ENCODE measurements around the gene TSPEAR.

The TSPEAR gene

GRCh38 chr21:44711327-44712202 lies at the start of gene TSPEAR:
TSPEAR (minus strand) TSS chr21:44711572; CDS start chr21:44711514, 58 bp downstream.
- DNase-seq (ENCODE audit: low spot score) = no peak

GRCh38 chr21:44760376-44760775 lies 49.0 kb upstream of the TSPEAR start:
- no peak for DNase-seq (ENCODE audit: low spot score)

- no peak for DNase-seq (ENCODE audit: low spot score)
Measured at GRCh38 chr21:44759628-44760285, 48.4 kb upstream of the TSPEAR start.

GRCh38 chr21:44758781-44759627 lies 47.6 kb upstream of the TSPEAR start:
- DNase-seq (ENCODE audit: low spot score) = no peak

- DNase-seq (ENCODE audit: low spot score) = no peak
Measured at GRCh38 chr21:44758141-44758561, 46.8 kb upstream of the TSPEAR start.

- DNase-seq (ENCODE audit: low spot score) = no peak
Measured at GRCh38 chr21:44757731-44758130, 46.4 kb upstream of the TSPEAR start.

- DNase-seq (ENCODE audit: low spot score) = no peak
Measured at GRCh38 chr21:44756423-44757185, 45.2 kb upstream of the TSPEAR start.

GRCh38 chr21:44755227-44755626 lies 43.9 kb upstream of the TSPEAR start:
- no peak for DNase-seq (ENCODE audit: low spot score)

- no peak for DNase-seq (ENCODE audit: low spot score)
Measured at GRCh38 chr21:44753357-44753756, 42.0 kb upstream of the TSPEAR start.

- DNase-seq (ENCODE audit: low spot score) = no peak
Measured at GRCh38 chr21:44752671-44753235, 41.4 kb upstream of the TSPEAR start.

- no peak for DNase-seq (ENCODE audit: low spot score)
Measured at GRCh38 chr21:44751799-44752636, 40.6 kb upstream of the TSPEAR start.

GRCh38 chr21:44751186-44751798 lies 39.9 kb upstream of the TSPEAR start:
- no peak for DNase-seq (ENCODE audit: low spot score)

GRCh38 chr21:44750675-44751025 lies 39.3 kb upstream of the TSPEAR start:
- DNase-seq (ENCODE audit: low spot score) = no peak

GRCh38 chr21:44749759-44750674 lies 38.6 kb upstream of the TSPEAR start:
- DNase-seq (ENCODE audit: low spot score) = no peak

- no peak for DNase-seq (ENCODE audit: low spot score)
Measured at GRCh38 chr21:44749116-44749758, 37.9 kb upstream of the TSPEAR start.

- no peak for DNase-seq (ENCODE audit: low spot score)
Measured at GRCh38 chr21:44748621-44749020, 37.2 kb upstream of the TSPEAR start.

GRCh38 chr21:44742418-44743153 lies 31.2 kb upstream of the TSPEAR start:
- DNase-seq (ENCODE audit: low spot score) = no peak

GRCh38 chr21:44741921-44742320 lies 30.5 kb upstream of the TSPEAR start:
- DNase-seq (ENCODE audit: low spot score) = no peak
